ENCODE measurements around the gene CHCHD4.

DNA sequence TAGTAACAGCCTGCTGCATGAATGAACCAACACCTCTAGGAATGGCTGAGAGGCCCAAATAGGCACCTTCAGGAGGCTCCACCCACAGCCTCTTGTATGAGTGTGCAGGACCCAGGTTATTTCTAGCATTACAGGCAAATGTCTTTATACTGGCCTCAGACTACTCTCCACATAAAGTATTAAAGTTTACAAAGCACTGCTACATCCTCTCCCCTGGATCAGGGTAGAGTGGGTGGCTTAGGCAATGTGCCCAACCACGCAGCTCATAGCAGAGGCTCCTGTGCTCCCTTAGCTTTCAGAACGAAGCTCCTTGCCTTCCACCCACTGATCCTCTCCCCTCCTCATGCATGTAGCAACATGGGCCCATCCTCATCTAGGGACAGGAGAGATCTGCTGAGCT is 16.5 kb upstream of the CHCHD4 start:
- TF ChIP-seq POLR2A (IDR thresholded peaks at IDR 0.05; ENCODE audit: low read length) (no peak), GATA1 (IDR thresholded peaks at IDR 0.05; ENCODE audit: low read depth, low read length) (no peak)
